GM21723 (cell line): ENCODE data around the gene PADI3.
"Not testable (repeated sequence)": the region's sequence is repeated elsewhere in the genome, so short reads cannot be mapped to it uniquely, and the experiment has no call there.

Experiments
- ATAC-seq: cut with Tn5 transposase; IDR thresholded peaks from one replicate; pipeline ENCODE4 v1.9.1; 2021; ENCODE audit warnings: mild to moderate bottlenecking, moderate library complexity; ENCODE audit not compliant: unreplicated experiment

Gene PADI3

DNA sequence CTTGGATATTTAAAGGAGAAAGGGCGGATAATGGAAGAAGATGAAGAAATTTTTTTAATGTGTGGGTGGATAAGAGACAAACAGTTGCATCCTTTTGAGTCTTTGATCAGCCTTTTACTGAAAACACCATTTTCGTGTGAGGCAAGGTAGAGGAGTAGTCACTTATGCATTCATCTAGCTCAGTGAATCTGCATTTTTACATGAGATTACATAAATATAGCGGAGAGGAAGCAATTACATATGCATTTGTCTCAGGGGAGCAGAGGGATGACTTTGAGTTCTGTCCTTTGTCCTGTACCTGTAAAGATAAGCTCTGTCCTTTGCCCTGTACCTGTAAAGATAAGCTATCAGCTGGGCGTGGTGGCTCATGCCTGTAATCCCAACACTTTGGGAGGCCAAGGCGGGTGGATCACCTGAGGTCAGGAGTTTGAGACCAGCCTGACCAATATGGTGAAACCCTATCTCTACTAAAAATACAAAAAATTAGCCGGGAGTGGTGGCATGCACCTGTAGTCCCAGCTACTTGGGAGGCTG is 73.0 kb downstream of the PADI3 start:
- not testable (repeated sequence) for ATAC-seq

DNA sequence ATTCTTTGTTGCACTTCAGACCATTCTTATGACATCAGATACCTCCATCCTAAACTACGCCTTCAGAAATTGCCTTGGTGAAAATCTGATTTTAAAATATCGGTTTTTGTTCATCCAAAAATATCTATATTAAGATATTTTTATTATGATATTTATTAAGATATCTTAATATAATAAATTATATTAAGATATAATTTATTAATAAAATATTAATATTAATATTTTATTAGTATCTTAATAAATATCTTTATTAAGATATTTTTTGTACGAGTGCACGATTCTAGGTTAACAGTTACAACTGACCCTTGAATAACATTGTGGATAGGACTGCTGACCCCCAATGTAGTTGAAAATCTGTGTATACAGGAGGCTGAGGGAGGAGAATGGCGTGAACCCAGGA is 80.0 kb downstream of the PADI3 start:
- ATAC-seq = no peak

DNA sequence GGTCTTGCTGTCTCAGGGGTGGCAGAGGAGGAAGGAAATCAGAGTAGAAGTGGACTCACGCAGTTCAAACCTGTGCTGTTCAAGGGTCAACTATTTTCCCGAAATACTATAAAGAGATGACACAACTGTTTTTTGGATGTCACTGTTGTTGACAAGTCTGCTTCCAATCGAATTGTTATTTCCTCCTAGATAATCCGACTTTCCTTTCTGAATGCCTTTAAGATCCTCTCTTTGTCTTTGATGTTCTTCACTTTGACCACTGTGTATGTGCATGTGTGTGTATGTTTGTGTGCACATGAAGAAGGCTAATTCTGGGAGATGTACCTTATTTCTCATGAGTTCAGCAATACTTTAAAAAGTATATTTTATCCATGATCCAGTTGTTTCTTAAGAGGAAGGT is 80.7 kb downstream of the PADI3 start:
- ATAC-seq = no peak

DNA sequence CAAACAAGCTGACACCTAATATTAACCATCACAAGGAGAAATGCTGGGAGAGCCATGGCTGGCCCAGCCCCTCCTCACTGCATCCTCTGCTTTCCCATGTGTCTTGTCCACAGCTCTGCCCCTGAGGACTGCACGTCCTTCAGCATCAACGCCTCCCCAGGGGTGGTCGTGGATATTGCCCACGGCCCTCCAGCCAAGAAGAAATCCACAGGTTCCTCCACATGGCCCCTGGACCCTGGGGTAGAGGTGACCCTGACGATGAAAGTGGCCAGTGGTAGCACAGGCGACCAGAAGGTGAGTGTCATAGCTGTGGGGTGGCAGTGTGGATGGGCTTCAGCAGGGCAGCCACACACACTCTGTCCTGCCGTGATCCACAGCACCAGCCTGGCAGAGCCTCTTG is 82.0 kb downstream of the PADI3 start:
- ATAC-seq = no peak

DNA sequence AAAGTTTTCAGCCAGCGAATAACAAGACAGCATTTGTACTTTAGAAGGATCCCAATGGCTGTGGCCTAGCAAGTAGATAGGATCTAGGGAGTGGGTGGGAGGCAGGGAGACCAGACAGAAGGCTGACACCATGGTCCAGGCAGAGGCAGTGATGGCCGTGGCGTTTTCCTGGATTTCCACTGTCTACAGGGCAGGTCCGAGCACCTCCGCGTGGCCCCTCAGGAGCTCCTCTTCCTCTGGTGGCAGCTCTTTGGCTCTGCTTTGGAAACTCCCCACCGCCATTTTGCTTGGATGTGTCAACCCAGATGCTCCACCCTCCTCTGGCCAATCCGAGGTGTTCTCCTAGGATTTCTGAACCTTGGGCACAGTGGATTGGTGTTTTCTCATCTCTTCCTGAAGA is 84.2 kb downstream of the PADI3 start:
- ATAC-seq = no peak
